BJ (cell line): ENCODE results near the gene SPATA25. TPM values are rescaled to one million over a fixed set of nuclear protein-coding genes. Genes with fewer than 3 reads are reported as not detected.

Experiments used
- CTCF ChIA-PET: fragments of 350-600 bp; formaldehyde crosslinking; extraction: SDS; loops from one replicate; lab custom pipeline; 2021; ENCODE audit warnings: antibody characterized with exemption, inconsistent platforms; lab: Yijun Ruan, JAX
- POLR2A ChIA-PET: fragments of 300-600 bp; sonication (Branson Sonifier 250); formaldehyde crosslinking; extraction: SDS; loops from one replicate; lab custom pipeline; 2021; ENCODE audit warnings: antibody characterized with exemption; lab: Charles Lee
- DNase-seq: peaks from one replicate; pipeline ENCODE4 v3.0.0-alpha.2; 2011; ENCODE audit warnings: low read depth
- H3K27me3 ChIP-seq: 2 replicates; pipeline ENCODE4 v1.6.0; 2011; ENCODE audit warnings: low read length; ENCODE audit not compliant: control insufficient read depth, insufficient read depth
- H3K36me3 ChIP-seq: 2 replicates; pipeline ENCODE4 v1.5.1; 2011; ENCODE audit warnings: low read length; ENCODE audit not compliant: control insufficient read depth, insufficient read depth
- H3K4me3 ChIP-seq: 2 replicates; pipeline ENCODE4 v1.5.1; 2011; ENCODE audit warnings: low read depth, mild to moderate bottlenecking, control low read depth, low read length
- polyA plus RNA-seq: library from polyadenylated mRNA; depleted of rRNA; stranded (reverse); fragments of >200 nt; gene quantifications from 2 replicates; pipeline ENCODE4 v1.2.3, GENCODE V29; 2011
- TF ChIP-seq, protein P1 (sequence below): IDR thresholded peaks from 2 replicates; pipeline ENCODE4 v1.5.1; 2011; ENCODE audit warnings: low read depth, mild to moderate bottlenecking, control low read depth, inconsistent platforms, low read length, moderate library complexity; ENCODE audit not compliant: insufficient read depth

Gene SPATA25
- polyA plus RNA-seq, 1 experiment, result 0.66 TPM

DNA sequence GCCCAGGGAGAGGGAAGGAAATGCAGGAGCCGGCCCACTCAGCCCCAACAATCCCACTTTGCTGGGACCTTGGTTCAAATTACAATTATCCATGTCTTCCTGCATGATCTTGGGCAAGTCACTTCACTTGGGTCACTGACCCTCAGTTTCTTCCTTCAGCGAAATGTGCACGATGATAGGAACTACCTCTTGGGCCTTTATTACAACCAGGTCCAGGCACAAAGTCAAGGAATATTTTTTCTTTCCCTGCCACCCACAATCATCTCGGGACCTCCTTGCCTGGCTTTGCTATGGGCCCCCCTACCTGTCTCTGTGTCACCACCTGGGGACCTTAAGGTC lies 24.9 kb upstream of the SPATA25 start:
- Histone ChIP-seq H3K27me3 (no peaks in the 10 kb centered on the region), H3K36me3 (no peaks in the 10 kb centered on the region), H3K4me3 (no peak overlapping the region; the same call in 1 of the 2 replicates)
- TF ChIP-seq, protein P1, sequence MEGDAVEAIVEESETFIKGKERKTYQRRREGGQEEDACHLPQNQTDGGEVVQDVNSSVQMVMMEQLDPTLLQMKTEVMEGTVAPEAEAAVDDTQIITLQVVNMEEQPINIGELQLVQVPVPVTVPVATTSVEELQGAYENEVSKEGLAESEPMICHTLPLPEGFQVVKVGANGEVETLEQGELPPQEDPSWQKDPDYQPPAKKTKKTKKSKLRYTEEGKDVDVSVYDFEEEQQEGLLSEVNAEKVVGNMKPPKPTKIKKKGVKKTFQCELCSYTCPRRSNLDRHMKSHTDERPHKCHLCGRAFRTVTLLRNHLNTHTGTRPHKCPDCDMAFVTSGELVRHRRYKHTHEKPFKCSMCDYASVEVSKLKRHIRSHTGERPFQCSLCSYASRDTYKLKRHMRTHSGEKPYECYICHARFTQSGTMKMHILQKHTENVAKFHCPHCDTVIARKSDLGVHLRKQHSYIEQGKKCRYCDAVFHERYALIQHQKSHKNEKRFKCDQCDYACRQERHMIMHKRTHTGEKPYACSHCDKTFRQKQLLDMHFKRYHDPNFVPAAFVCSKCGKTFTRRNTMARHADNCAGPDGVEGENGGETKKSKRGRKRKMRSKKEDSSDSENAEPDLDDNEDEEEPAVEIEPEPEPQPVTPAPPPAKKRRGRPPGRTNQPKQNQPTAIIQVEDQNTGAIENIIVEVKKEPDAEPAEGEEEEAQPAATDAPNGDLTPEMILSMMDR, result no peak
- ChIA-PET CTCF (no interaction called here), POLR2A (no interaction called here)
- DNase-seq, result no peak

DNA sequence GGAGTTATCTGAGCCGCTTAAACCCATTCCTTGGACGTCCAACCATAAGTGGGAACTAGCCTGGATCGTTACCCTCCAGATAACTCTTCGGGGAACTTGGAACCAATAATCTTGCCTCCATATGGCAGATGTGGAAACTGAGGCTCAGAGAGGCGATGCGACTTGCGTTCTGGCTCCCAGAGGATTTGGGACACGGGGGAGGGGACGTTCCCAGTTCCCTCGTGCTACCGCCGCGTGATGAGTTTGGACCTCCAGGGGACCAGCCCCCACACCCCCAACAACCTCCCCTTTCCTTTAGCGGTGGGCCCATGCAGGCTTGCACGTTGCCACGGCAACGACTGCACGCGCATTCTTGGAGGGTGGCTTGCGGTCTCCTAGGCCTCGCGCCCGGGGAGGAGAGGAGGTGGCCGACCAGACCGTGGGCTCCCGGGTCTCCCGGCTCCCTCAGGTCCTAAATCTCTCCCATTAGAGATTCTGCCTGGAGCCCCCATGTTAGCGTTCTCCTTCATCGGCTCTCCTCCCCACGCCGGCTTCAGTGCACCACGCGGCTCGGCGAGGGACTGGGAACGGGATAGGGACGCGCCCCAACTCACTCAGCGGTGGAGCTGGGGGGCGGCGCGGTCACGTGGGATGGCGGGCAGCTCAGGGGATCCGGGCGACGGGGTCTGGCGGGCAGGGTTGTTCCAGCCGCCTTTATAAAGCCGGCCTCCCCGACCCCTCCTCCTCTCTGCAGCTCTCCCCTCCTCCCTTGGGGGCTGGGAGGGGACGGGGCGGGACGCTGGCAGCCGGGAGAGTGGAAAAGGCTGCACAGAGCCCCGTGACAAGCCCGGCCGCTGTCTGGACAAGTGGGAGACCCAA lies 24.3 kb upstream of the SPATA25 start, which contains the start of gene PLTP:
Gene PLTP (minus strand): TSS at position 670 of the 858 bp plus-strand sequence. CDS start 703 bp downstream, outside the sequence.
- TF ChIP-seq, protein P1, result no peak
- ChIA-PET POLR2A (no interaction called here), CTCF (interaction anchor here (1.0 kb wide), 1 partner anchor 22 kb away, joined by 3 read pairs; no protein-coding TSS in a partner anchor)
- H3K27me3 ChIP-seq, result no peaks in the 10 kb centered on the region
- peak within 1 kb of the TSS; percentile 25 for H3K4me3 ChIP-seq
- no peak for DNase-seq
- H3K36me3 ChIP-seq, result no peaks in the 10 kb centered on the region

DNA sequence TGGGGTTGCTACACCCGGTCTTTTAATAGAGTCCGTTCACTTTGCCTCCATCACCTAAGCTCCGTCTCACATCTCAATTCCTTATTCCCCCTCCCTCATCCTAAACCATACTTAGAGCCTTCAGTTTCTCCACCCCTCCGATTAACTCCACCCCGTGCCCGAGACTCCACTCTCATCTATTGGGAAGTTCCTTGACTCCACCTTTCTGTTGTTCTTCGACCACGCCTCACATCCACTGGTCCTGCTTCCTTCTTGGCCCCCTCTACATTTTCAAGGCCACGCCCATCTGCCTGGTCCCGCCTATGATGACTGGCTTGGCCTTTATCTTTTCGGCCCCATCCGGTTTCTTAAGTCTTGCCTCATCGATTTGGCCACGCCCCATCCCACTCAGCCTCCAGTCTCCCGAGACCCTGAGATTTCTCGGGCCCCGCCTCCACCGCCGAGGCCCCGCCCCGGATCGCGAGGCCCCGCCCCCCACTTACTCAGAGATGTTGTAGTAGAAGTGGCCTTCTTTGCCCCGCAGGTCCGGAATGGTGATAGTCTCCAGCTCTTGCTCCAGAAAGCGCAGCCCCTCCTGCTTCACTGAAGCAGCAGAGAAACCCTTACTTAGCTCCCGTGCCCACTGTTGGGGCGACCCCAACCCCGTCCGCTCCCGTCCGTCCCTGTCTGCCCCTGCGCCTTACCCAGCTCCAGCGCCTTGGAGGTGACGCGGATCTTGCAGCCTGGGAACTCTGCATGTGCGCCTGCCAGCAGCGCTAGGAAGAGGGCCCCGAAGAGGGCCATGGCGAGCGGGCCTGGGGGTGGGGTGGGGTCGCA lies 23.5 kb upstream of the SPATA25 start:
- H3K4me3 ChIP-seq, result peak overlapping the region; percentile 25
- H3K27me3 ChIP-seq, result no peaks in the 10 kb centered on the region
- TF ChIP-seq, protein P1, result no peak
- no peaks in the 10 kb centered on the region for H3K36me3 ChIP-seq
- peak; percentile 99 for DNase-seq
- ChIA-PET CTCF (interaction anchor here (0.6 to 1.0 kb wide), 2 partner anchors 18 to 21 kb away, joined by 3 to 4 read pairs; no protein-coding TSS in a partner anchor), POLR2A (no interaction called here)

DNA sequence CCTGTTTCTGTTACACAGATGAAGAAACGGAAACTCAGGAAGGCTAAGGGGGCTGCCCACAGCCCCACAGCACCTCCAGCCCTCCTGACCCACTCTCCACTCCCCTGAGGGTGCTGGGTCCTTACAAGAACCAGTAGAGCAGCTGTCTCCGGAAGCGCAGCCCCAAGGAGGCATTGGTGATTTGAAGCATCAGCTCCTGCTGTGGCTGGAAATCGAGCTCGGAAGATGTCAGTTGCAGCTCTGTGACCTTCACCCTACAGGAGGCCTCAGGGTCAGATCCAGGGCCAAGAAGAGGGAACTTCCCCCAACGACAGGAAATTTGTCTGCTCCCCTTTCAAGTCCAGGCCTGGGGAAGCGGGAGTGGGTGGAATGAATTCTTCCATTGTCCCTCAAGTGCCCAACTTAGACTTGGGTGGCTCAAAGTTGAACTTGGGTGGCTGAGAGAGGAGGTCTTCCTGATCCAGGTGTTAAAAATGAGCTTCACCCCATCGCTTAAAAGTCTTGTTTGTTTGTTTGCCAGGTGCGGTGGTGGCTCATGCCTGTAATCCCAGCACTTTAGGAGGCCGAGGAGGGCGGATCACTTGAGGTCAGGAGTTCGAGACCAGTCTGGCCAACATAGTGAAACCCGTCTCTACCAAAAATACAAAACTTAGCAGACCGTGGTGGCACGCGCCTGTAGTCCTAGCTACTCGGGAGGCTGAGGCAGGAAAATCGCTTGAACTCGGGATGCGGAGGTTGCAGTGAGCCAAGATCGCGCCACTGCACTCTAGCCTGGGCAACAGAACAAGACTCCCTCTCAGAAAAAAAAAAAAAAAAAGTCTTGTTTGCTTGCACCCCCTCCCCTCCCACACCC lies 22.6 kb upstream of the SPATA25 start:
- CTCF ChIA-PET, result interaction anchor here (0.6 kb wide), 1 partner anchor 17 kb away, joined by 4 read pairs; no protein-coding TSS in a partner anchor
- no peak for DNase-seq
- H3K27me3 ChIP-seq, result no peaks in the 10 kb centered on the region
- no peak overlapping the region for H3K4me3 ChIP-seq
- TF ChIP-seq, protein P1, result no peak
- H3K36me3 ChIP-seq, result no peaks in the 10 kb centered on the region
- POLR2A ChIA-PET, result interaction anchor here (0.5 kb wide), 1 partner anchor 25 kb away, joined by 3 read pairs; no protein-coding TSS in a partner anchor
